LNCAP (cell line): ENCODE results near the gene KIF6.

ENCODE experiments used
- TF ChIP-seq, protein P1 (sequence below): fragments of 450-650 bp; IDR thresholded peaks from 2 replicates; pipeline ENCODE4 v1.5.1; 2017; ENCODE audit warnings: mild to moderate bottlenecking

KIF6 gene

DNA sequence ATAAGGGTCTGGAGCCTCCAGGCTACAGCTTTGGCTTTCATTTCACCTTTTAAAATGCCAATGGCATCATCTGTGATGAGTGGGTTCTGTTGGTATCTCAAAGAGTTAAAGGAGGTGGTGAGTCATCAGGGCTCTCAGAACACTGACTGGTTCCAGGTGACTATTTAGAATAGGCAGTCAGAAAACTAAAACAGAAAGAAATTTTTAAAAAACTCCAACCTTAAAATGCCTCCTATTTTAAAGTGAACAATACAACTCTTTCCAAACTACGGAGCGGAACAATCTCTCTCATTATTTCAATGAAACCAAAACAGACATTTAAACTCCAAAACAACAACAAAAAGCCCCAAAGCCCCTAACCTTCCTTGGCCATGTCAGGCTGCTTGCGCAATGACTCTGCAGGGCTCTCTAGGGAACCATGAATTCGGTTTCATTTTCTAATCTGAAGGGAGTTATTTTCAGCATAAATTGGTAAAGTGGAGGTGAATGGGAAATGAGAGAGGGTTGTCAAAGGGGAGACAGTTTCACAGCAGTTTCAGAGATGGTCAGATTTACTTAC, 194.9 kb downstream of the KIF6 start:
- TF ChIP-seq, protein P1, sequence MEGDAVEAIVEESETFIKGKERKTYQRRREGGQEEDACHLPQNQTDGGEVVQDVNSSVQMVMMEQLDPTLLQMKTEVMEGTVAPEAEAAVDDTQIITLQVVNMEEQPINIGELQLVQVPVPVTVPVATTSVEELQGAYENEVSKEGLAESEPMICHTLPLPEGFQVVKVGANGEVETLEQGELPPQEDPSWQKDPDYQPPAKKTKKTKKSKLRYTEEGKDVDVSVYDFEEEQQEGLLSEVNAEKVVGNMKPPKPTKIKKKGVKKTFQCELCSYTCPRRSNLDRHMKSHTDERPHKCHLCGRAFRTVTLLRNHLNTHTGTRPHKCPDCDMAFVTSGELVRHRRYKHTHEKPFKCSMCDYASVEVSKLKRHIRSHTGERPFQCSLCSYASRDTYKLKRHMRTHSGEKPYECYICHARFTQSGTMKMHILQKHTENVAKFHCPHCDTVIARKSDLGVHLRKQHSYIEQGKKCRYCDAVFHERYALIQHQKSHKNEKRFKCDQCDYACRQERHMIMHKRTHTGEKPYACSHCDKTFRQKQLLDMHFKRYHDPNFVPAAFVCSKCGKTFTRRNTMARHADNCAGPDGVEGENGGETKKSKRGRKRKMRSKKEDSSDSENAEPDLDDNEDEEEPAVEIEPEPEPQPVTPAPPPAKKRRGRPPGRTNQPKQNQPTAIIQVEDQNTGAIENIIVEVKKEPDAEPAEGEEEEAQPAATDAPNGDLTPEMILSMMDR: no peak

DNA sequence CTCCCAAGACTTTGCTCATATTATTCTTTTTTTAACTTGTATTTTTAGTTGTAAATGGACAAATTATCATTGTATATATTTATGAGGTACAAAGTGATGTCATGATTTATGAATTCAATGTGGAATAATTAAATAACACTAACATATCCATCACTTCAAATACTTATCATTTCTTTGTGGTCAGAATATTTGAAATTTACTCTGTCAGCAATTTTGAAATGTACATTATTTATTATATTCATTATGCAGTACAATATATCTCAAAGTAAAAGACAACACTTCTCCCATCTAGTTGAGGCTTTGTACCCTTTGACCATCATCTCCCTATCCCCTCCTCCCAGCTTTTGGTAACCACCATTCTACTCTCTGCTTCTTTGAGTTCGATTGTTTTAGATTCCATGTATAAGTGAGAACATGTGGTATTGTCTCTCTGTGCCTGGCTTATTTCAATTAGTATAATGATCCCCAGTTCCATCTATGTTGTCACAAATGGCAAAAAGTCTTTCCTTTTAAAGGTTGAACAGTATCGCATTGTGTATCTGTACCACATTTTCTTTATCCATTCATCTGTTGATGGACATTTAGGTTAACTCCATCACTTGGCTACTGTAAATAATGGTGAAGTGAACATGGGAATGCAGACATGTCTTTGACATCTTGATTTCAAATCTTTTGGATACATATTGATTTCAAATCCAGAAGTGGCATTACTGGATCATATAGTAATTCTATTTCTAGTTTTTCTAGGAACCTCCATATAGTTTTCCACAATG, 197.2 kb downstream of the KIF6 start:
- TF ChIP-seq, protein P1: no peak

GRCh38 chr6:39524007-39524406, 201.2 kb downstream of the KIF6 start:
- TF ChIP-seq, protein P1: no peak

DNA sequence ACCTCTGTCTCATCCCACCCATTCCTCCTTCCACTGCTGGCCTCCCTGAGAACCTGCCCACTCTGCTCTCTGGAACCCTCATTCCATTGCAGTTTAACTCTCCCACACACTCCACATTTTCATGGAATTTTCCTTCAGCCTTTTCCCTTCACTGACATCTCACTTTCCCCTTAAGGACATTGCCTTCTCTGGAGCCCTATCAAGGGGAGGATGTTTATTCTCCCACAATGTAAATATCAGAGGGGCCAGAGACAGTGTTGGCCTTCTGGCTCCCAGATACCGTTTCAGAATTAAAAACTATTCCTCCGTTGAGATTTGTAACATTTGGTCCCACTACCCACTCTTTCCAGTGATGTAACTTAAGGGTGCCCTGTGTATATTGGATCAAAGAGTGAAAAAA, 203.2 kb downstream of the KIF6 start:
- TF ChIP-seq, protein P1: no peak

DNA sequence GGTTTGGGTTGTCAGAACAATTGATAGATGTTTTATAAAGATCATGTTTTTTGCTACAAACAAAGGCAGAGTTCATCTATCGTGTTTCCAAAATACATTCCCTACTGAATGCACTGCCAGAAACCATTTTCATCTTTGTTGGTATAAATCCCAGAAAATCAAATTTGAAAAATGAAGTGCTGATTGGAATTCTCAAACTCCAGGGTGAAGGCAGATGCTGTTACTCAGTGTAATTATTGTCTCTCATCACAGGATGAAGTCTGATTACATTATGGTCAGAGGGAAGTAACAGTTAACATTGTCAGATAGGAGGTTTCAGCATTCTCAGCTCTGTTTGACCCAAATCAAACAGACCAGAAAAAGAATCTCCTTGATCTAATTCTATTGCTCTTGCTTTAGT, 204.3 kb downstream of the KIF6 start:
- TF ChIP-seq, protein P1: no peak

GRCh38 chr6:39520411-39520810, 204.8 kb downstream of the KIF6 start:
- TF ChIP-seq, protein P1: no peak

GRCh38 chr6:39518221-39518620, 207.0 kb downstream of the KIF6 start:
- TF ChIP-seq, protein P1: no peak
